ENCODE measurements around the gene ATG7. TPM values are rescaled to one million over a fixed set of nuclear protein-coding genes. Genes with fewer than 3 reads are reported as not detected.
"Not testable (repeated sequence)": the region's sequence is repeated elsewhere in the genome, so short reads cannot be mapped to it uniquely, and the experiment has no call there.

ATG7 gene
- total RNA-seq, 1 experiment from 2014 or later, result 36.0 TPM

- no TSS peak for BruUV-seq (replicated peaks)
- Histone ChIP-seq H3K4me3 (ENCODE audit: low read depth in 2 of 2, low read length in 2 of 2) (no peak overlapping the region), H3K27ac (ENCODE audit: low read length) (no peak overlapping the region), H3K27me3 (ENCODE audit: control insufficient read depth, insufficient read depth, low read length) (no peaks in the 10 kb centered on the region), H3K36me3 (ENCODE audit: control insufficient read depth, insufficient read depth, low read length) (no peaks in the 10 kb centered on the region), H3K4me1 (ENCODE audit: control insufficient read depth, insufficient read depth, low read length) (no peaks in the 10 kb centered on the region), H3K9me3 (ENCODE audit: control insufficient read depth, insufficient read depth, low read depth, low read length) (peaks cover 4% of the 10 kb centered on the region; the same call in 1 of the 2 replicates)
- POLR2A ChIA-PET, result no interaction called here
- no peak for DNase-seq (ENCODE audit: low read depth, low spot score)
- intact Hi-C loops (cut with micrococcal nuclease; ENCODE audit: unreplicated experiment), result no loop called here
- CTCF ChIA-PET, result no interaction called here
- TF ChIP-seq TCF7L2 (IDR thresholded peaks at IDR 0.05; ENCODE audit: low read depth, low read length) (no peak), CTCF (IDR thresholded peaks at IDR 0.05) (no peak), REST (IDR thresholded peaks at IDR 0.05; ENCODE audit: insufficient read depth in 1 of 2, low read depth in 2 of 2, low read length in 1 of 2) (no peak), POLR2AphosphoS5 (IDR thresholded peaks at IDR 0.05; ENCODE audit: low read depth, low read length) (no peak), SIN3A (IDR thresholded peaks at IDR 0.05; ENCODE audit: borderline replicate concordance, insufficient read depth, low read depth, low read length) (no peak)
- in situ Hi-C loops (cut with HindIII; ENCODE audit: low pct_unique_long_range_greater_than_20kb, low sequenced_read_pairs), result no loop called here
- ATAC-seq, result no peak
Measured at GRCh38 chr3:11407644-11408043, 135.4 kb downstream of the ATG7 start.

- BruUV-seq (replicated peaks); DNase-seq (ENCODE audit: low read depth, low spot score); H3K36me3 ChIP-seq (ENCODE audit: control insufficient read depth, insufficient read depth, low read length); intact Hi-C loops (cut with micrococcal nuclease; ENCODE audit: unreplicated experiment); ATAC-seq; H3K27ac ChIP-seq (ENCODE audit: low read length); H3K9me3 ChIP-seq (ENCODE audit: control insufficient read depth, insufficient read depth, low read depth, low read length); CTCF ChIA-PET; H3K27me3 ChIP-seq (ENCODE audit: control insufficient read depth, insufficient read depth, low read length); in situ Hi-C loops (cut with HindIII; ENCODE audit: low pct_unique_long_range_greater_than_20kb, low sequenced_read_pairs); H3K4me1 ChIP-seq (ENCODE audit: control insufficient read depth, insufficient read depth, low read length); POLR2A ChIA-PET; H3K4me3 ChIP-seq (ENCODE audit: low read depth in 2 of 2, low read length in 2 of 2): not testable (repeated sequence)
Measured at GRCh38 chr3:11408324-11408859, 136.2 kb downstream of the ATG7 start.

- Histone ChIP-seq H3K36me3 (ENCODE audit: control insufficient read depth, insufficient read depth, low read length) (no peaks in the 10 kb centered on the region), H3K9me3 (ENCODE audit: control insufficient read depth, insufficient read depth, low read depth, low read length) (peaks cover 4% of the 10 kb centered on the region; the same call in 1 of the 2 replicates), H3K27me3 (ENCODE audit: control insufficient read depth, insufficient read depth, low read length) (no peaks in the 10 kb centered on the region), H3K27ac (ENCODE audit: low read length) (no peak overlapping the region), H3K4me1 (ENCODE audit: control insufficient read depth, insufficient read depth, low read length) (no peaks in the 10 kb centered on the region), H3K4me3 (ENCODE audit: low read depth in 2 of 2, low read length in 2 of 2) (no peak overlapping the region)
- ChIA-PET CTCF (no interaction called here), POLR2A (no interaction called here)
- ATAC-seq (no peak), DNase-seq (ENCODE audit: low read depth, low spot score) (no peak)
- in situ Hi-C loops (cut with HindIII; ENCODE audit: low pct_unique_long_range_greater_than_20kb, low sequenced_read_pairs), result no loop called here
- TF ChIP-seq CTCF (IDR thresholded peaks at IDR 0.05), result no peak
- no peak for TF ChIP-seq REST (IDR thresholded peaks at IDR 0.05; ENCODE audit: insufficient read depth in 1 of 2, low read depth in 2 of 2, low read length in 1 of 2)
- TF ChIP-seq POLR2AphosphoS5 (IDR thresholded peaks at IDR 0.05; ENCODE audit: low read depth, low read length), result no peak
- no peak for TF ChIP-seq SIN3A (IDR thresholded peaks at IDR 0.05; ENCODE audit: borderline replicate concordance, insufficient read depth, low read depth, low read length)
- TF ChIP-seq TCF7L2 (IDR thresholded peaks at IDR 0.05; ENCODE audit: low read depth, low read length), result no peak
- BruUV-seq (replicated peaks), result no TSS peak
- intact Hi-C loops (cut with micrococcal nuclease; ENCODE audit: unreplicated experiment), result no loop called here
Measured at GRCh38 chr3:11410564-11410963, 138.4 kb downstream of the ATG7 start.
